Suppressor macrophage treated with lipopolysaccharide for 4 hours (primary cell): Measurements from ENCODE around the gene PCBP3.
A peak's percentile ranks its signal among the peaks of the same experiment; 100 is the strongest.

Source experiments
- DNase-seq: peaks from one replicate; pipeline ENCODE4 v3.0.0-alpha.2; 2020

The PCBP3 gene

GRCh38 chr21:45919593-45919992 is 276.1 kb downstream of the PCBP3 start:
- no peak for DNase-seq

- no peak for DNase-seq
Measured at GRCh38 chr21:45920824-45921600, 277.5 kb downstream of the PCBP3 start.

- DNase-seq, result no peak
Measured at GRCh38 chr21:45921917-45922316, 278.4 kb downstream of the PCBP3 start.

- no peak for DNase-seq
Measured at GRCh38 chr21:45922648-45923047, 279.1 kb downstream of the PCBP3 start.

- DNase-seq, result peak; percentile 41
Measured at GRCh38 chr21:45923146-45923545, 279.6 kb downstream of the PCBP3 start.

- no peak for DNase-seq
Measured at GRCh38 chr21:45926281-45926680, 282.8 kb downstream of the PCBP3 start.

- DNase-seq, result no peak
Measured at GRCh38 chr21:45927032-45927431, 283.5 kb downstream of the PCBP3 start.

GRCh38 chr21:45927851-45928850 is 284.6 kb downstream of the PCBP3 start:
- no peak for DNase-seq

GRCh38 chr21:45929449-45929848 is 285.9 kb downstream of the PCBP3 start:
- DNase-seq, result no peak

GRCh38 chr21:45930231-45930760 is 286.8 kb downstream of the PCBP3 start:
- DNase-seq, result no peak

- no peak for DNase-seq
Measured at GRCh38 chr21:45930792-45931191, 287.3 kb downstream of the PCBP3 start.

GRCh38 chr21:45931397-45931969 is 288.0 kb downstream of the PCBP3 start:
- DNase-seq, result no peak

GRCh38 chr21:45932922-45933502 is 289.5 kb downstream of the PCBP3 start:
- no peak for DNase-seq

- no peak for DNase-seq
Measured at GRCh38 chr21:45934085-45934484, 290.6 kb downstream of the PCBP3 start.

GRCh38 chr21:45934554-45934953 is 291.0 kb downstream of the PCBP3 start:
- DNase-seq, result no peak

GRCh38 chr21:45935628-45936027 is 292.1 kb downstream of the PCBP3 start:
- no peak for DNase-seq

GRCh38 chr21:45937721-45938452 is 294.4 kb downstream of the PCBP3 start:
- DNase-seq, result no peak

- DNase-seq, result no peak
Measured at GRCh38 chr21:45938453-45938755, 294.9 kb downstream of the PCBP3 start.

GRCh38 chr21:45938811-45939520 is 295.4 kb downstream of the PCBP3 start:
- DNase-seq, result no peak

GRCh38 chr21:45939521-45940045 is 296.1 kb downstream of the PCBP3 start:
- DNase-seq, result no peak

- no peak for DNase-seq
Measured at GRCh38 chr21:45940091-45940490, 296.6 kb downstream of the PCBP3 start.
